IPS DF 4.7 (cell line): ENCODE results near the gene SIAE.

Experiments used
- DNase-seq: peaks from one replicate; pipeline ENCODE4 v3.0.0-alpha.2; 2013; ENCODE audit warnings: low spot score; ENCODE audit errors: extremely low read depth

SIAE gene, protein sequence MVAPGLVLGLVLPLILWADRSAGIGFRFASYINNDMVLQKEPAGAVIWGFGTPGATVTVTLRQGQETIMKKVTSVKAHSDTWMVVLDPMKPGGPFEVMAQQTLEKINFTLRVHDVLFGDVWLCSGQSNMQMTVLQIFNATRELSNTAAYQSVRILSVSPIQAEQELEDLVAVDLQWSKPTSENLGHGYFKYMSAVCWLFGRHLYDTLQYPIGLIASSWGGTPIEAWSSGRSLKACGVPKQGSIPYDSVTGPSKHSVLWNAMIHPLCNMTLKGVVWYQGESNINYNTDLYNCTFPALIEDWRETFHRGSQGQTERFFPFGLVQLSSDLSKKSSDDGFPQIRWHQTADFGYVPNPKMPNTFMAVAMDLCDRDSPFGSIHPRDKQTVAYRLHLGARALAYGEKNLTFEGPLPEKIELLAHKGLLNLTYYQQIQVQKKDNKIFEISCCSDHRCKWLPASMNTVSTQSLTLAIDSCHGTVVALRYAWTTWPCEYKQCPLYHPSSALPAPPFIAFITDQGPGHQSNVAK

DNA sequence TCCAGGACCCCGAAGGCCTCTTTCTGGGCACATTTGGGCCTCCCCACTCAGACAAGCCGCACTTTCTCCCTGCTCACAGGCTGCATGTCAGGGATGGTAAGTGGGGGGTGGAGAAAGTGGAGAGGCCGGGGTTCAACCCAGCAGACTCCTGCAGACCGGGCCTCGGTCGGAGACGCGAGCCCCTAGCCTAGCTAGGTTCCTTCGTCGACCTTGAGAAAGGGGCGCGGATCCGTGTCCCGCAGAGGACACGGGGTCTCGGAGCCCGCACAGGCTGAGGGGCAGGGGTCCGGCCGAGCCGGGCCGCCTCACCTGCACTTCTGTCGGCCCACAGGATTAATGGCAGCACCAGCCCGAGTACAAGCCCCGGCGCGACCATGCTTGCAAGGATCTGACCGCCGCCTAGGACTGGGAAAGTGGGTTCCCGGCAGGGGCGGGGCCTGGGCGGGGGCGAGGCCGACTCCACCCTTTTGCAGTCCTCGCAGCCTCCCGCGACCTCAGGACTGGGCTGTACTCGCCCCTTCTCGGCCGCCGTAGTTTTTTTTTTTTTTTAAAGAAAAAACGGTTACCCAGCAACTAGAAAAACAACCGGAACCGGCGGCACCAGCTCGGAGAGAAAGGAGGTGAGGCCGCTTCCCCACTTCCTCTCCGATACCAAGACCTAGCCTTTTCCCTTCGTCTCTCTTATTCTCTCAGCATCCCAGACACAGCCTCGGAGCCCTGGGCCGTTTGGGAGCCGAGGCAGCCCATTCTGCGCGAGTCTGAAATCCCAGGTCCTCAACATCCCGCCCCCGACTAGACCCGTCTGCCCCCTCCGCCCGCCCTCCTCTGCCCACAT, at the start of gene SIAE, which contains the start of gene SPA17:
SIAE (minus strand) TSS at position 407 of the 835 bp plus-strand sequence; CDS start at position 376, 31 bp downstream.
SPA17 (plus strand) TSS at position 572 of the 835 bp plus-strand sequence. CDS start 1,361 bp downstream, outside the sequence.
- DNase-seq, result peak; percentile 60

DNA sequence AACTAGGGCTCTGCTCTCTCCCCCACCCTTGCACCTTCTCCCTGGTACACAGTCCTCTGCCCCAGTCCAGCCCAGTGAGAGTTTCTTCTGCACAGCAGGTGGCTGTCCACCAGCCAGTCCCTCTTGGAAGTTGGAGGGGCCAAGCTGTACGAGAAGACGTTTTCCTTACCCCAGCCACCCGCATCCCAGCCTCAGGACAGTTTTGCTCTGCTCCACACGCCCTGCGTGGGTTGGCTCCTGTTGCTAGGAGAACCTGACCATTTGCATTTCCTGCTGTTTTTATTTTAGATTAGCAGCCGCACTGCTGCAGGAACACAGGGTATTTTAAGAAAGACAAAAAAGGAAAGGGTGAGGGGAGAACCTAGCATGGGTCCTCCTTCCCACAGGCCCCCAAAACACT, 48.6 kb upstream of the SIAE start:
- DNase-seq, result no peak

DNA sequence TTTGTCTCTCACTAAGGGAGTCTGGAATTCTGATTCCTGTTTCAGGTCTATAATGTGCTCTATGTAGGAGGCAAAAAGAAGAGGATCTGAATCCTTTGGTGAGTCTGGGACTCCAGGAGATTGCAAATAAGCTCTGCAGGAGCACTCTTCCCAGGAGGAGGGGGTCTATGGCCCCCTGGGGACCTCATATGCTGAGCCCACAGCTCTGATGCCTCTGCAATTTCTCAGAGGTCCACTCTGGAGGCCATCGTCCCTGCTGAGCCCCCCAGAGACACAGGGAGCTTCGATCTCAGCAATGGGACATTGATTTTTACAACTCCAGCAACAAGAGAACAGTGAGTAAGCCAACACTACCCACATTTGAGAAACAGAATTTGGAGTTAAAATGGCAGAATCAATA, 46.0 kb upstream of the SIAE start:
- no peak for DNase-seq

DNA sequence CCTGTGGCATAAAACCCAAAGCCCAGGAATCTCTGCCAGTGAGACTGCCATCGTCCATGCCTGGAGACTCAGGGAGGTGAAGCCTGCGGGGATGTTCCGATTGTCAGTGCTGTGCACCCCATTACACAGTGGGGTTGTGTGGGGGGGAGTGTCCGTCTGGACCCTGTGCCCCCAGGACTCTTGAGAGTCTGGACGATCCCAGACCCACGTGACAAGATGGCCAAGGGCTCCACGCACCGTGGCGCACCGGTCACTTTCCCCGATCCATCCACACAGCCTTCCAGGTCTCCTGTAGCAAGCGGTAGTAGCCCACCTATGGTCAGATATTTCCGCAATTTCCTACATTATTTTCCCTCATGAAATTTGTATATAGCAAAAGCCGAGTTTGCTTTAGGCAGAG, 45.3 kb upstream of the SIAE start:
- DNase-seq, result no peak

DNA sequence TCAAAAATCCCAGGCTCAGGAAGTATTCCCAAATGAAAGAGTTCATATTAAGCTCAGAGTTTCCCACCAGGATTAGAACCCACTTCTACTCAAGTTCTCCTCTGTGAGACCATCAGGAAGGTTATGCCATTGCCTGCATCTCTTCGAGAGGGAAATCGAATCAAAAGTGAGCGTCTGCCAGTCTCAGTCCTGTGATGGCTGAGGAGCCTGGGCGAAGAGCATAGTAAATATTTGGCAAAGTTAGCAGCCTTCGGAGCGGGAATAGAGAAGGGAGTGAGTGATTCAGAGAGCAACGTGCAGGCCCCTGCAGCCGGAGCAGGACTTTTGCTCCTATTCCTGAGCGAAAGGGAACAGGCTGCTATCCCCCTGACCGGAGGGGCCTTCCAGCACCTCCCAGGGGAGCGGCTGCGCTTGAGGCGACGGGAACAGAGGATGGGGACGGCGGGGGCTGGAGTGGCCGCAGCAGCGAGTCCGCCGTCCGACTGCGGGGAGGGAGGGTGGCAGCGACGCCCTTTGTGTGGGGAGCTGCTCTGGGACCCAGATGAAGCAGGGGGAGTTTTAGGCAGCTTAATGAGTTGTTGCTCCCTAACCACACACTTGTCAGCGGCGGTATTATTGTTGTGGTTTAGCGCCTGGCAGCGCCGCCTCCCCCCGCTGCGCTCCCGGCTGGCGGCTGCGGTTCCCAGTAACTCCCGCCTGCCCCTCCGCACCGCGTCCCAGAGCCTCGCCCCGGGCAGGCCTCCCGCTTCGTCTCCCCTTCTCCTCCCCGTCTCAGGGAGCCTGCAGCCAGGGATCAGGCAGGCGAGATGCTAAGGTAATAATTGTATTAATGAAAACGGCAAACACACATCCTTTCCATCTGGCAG, 44.5 kb upstream of the SIAE start:
- no peak for DNase-seq

DNA sequence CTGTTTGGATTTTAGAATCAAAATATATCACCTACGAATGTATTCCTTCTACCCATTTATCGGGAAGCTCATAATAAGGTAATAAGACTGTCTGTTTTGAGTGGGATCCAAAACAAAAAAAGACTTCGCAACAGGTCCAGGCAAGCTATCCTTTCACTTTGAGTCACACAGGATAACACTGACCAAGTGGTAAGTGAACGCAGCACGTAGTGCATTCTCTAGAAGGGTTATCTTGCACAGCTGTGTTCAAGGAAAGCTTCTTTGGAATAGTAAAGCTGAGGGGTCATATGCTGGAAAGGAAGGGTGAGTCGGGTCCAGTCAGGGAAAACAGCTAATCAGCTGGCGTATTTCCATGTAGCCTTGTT, 43.9 kb upstream of the SIAE start:
- DNase-seq, result no peak

DNA sequence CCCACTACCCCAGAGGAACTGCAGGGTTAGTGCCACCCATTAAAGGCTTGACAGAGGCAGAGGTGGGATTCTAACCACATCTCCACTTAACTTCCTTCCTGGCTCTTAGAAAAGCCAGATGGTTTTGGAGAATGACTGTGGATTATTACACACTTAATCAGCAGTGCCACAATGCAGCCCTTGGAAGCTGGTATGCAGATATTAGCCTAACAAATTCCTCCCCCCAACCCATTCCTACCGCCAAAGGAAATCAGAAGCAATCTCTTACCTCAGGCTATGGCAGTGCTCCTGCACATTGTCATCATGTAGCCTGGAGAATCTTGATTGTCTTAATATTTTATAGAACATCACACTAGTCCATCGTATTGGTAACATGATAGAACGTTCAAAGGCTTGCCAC, 43.1 kb upstream of the SIAE start:
- DNase-seq, result no peak

DNA sequence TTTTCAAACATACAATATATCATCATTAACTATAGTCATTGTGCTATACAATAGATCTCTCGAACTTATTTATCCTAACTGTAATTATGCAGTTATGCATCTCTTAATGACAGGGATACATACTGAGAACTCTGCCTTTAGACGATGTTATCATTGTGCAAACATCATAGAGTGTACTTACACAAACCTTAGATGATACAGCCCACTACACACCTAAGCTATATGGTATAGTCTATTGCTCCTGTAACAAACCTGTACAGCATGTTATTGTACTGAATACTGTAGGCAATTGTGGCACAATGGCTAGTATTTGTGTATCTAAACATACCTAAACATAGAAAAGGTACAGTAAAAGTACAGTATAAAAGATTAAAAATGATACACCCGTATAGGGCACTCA, 38.9 kb upstream of the SIAE start:
- no peak for DNase-seq

DNA sequence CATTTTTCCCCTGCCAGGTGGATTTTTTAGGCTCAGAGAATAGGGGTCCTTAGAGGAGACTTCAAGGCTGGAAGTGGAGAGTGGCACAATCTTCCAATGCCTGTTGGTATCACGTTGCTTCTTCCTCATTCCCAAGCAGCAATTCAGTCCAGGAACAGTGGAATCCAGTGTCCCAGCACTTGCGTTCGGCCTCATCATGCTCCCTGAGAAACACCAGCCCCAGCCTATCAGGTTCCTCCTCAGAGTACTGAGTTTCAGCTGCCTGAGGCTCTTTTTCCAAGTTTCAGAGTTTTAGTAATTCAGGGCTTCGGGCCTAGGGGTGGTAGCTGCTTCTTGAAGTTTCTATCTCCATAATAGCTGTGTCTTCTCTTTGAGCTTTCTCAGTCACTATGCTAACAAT, 34.3 kb upstream of the SIAE start:
- DNase-seq, result no peak

DNA sequence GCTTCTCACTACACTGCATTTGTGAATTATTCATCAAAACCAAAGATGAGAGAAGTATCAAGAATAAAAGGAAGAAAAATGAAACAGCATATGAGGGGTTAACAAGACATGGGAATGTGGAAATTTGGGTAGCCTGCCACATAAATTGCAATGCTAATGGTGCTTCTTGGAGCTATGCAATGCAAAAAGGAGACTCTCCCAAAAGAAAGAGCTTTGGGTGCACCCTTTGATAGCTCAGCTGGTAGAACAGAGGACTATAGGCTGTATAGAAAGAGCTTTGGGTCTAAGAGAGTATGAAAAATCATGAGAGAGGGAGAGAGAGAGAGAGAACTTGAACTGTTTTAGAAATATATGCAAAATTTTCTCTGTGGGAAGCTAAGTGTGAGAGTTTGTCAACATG, 26.5 kb upstream of the SIAE start:
- DNase-seq, result no peak

DNA sequence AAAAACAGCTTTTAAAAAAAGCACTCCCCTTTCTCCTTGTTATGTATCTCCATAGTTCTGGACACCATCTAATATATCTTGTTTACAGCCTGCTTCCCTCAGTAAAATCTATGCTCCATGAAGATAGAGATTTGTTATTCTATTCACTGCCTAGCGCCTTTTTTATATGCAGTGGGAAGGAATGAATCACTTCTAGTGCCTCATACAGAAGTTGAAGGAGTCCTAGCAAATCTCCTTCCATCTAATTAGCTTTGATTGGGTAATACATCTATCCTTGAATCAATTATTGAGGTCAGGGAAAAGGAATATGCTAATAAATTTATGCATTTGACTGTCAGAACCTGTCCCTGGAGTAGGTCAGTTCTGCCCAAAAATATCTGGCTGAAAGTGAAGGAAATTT, 26.0 kb upstream of the SIAE start:
- DNase-seq, result no peak

DNA sequence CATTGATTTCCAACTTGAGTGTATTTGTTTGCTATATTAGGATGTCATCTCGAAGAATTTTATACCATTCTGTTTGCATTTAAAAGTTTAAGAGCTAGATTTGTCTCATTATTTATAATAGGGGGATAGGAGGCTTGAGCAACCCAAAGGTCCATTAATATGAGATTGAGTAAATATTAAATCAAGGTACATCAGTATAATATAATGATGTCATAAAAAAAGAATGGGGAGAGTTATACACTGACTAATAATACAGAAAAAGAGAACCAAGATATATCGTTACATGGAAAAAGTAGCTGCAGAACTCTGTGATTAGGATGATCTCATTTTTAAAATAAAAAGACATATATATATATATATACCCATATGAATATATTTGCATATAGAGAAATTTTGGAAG, 19.6 kb upstream of the SIAE start:
- DNase-seq, result no peak

DNA sequence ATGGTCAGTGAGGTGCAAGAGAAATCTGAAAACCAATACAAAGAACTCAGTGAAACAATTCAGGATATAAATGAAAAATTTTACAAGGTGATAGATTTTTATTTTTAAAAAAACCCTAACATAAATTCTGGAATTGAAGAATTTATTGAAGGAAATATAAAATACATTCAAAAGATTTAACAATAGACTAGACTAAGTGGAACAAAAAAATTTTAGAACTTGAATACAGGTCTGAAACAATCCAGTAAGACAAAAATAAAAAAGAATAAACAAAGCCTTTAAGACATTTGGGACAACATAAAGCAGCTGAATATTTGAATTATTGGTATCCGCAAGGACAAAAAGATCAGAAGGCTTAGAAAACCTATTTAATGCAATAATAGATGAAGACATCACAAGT, 8.9 kb upstream of the SIAE start:
- DNase-seq, result no peak

DNA sequence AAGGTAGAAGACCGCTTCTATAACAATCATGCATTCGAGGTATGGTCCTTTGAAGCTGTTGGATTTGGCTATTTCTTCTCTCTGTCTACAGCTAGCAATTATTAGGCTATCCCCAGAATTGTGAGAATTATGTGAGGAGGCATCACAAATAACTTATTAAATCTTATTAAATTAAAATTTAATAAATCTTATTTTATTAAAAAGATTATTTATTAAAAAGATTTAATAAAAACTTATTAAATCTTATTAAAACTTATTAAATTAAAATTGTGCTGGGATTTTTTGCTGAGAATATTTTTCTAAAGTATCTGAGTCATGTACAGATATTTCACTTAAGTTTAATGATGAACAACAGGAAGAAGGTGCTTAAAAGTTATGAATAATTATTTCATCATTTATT, 7.9 kb upstream of the SIAE start:
- no peak for DNase-seq

DNA sequence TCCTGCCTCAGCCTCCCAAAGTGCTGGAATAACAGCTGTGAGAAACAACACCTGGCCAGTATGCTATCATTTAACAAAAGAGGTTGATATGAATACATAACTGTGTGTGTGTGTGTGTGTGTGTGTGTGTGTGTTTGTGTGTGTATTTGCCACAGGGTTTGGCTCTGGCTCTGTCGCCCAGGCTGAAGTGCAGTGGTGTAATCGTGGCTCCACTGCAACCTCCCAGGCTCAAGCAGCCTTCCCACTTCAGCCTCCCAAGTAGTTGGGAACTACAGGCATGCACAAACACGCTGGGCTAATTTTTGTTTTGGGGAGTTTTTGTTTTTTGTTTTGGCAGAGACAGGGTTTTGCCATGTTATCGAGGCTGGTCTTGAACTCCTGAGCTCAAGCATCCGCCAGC, 4.9 kb upstream of the SIAE start:
- no peak for DNase-seq

DNA sequence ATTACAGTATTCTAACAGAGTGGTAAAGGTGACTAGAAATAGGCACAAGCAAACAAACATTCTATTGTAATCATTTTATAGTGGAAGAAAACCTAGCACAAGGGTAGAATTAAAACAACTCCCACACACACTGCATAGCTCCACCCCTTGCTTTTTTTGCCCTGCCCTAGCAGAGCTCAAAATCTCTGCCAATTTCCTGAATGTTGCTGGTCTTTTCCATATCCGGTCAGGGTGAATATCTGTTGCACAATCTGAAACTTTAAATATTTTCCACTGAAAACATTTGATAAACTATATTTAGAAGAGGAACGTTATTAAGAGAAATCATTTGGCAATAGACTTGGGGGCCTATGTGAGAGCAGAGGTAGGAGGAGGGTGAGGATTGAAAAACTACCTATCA, 2.8 kb upstream of the SIAE start:
- no peak for DNase-seq

DNA sequence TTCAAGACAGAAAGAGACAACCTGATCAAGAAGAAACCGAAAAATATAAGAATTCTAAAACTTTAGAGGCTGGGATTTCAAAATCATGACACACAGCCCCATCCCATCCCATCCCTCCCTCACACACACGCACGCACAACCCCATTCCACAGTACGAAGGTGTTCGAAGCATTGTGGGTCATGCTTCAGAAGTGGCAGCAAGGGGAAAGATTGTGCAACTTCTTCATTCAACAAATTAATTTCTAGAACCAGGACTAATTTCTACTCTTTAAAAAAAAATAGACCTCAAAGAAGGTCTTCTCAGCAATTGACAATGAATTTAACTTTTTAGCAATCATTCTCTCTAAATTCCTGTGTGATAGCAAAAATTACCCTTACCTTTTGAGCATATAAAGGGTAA, 1.0 kb upstream of the SIAE start:
- DNase-seq, result no peak

DNA sequence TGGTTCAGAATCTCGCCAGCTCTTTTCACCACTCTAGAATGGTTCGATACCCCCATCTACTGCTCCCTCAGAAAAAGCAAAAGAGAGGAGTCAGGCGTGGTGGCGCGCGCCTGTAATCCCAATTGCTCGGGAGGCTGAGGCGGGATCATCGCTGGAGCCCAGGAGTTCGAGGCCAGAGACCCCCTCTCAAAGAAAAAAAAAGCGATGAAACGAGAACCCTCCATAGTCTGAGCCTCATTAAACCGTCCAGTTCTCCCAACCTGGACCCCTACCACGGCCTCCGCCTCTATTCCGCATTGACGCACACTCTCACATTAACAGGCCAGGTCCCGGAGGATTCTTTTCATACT, 604 bp upstream of the SIAE start:
- DNase-seq, result no peak

DNA sequence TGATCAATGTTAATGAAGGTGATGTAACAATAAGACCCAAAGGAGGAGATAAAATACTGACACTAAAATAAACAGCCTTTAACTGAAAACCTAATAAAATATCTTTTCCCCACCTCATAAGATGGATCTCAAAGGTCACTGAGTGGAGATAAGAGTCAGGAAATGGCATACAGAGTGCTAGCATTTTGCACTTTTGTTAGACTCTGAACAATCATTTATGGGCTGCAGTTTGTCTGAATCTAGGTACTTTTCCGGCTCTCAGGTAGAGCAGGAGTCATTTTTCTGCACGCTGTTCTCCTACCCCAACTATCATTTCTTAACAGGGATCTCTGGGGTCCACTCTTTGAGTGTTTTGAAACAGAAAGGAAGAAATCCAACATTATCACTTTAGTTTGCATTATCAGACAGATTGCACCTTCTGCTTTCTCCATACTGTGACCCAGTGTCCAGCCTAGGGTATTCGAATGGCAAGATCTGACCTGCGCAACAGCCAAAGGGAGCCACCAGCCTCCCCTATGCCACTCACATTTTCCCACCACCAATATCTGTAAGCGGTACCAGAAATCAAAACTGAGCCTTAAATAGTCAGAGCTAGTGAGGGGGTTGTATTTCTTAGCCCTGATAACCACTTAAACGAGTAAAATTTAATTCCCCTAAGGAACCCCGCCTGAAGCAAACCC, 863 bp downstream of the SIAE start:
- no peak for DNase-seq

DNA sequence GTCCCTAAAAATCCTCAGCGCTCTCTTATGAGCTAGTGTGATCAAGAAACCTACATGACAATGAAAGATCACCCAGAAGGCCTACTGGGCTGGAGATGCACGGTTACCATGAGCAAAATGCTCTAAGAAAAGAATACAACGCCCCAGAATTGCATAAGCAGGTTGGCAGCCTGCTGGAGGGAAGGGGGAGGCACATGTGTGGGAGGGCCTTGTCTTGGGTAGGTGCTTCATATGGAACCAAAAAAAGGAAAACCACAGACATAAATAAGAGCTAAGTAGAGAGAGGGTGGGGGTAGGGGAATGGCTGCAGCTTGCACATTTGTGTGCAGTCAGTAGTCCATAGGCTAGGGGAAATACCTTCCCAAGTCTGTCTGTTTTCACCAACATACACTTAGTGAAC, 2.8 kb downstream of the SIAE start:
- no peak for DNase-seq

DNA sequence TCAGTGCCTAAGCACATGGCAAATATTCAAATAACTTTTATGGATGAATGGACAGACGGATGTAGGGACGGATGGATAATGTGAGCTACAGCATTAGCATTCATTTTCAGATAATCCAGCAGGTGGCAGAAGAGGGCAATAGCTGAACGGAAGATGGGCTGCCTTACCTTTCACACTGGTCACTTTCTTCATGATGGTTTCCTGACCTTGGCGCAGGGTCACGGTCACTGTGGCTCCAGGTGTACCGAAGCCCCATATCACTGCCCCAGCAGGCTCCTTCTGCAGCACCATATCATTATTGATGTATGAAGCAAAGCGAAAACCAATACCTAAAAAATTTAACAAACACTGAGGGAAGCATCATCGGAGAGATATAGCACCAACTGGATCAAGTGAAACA, 4.3 kb downstream of the SIAE start:
- no peak for DNase-seq
